ENCODE measurements around the gene ZIC2. TPM values are rescaled to one million over a fixed set of nuclear protein-coding genes. Genes with fewer than 3 reads are reported as not detected.

ZIC2 gene
- total RNA-seq, 1 donor, result not detected

- Histone ChIP-seq H3K4me2 (ENCODE audit: insufficient read depth, low read length) (no peak overlapping the region), H3K79me2 (ENCODE audit: insufficient read depth, low read length) (no peaks in the 10 kb centered on the region), H3K9me3 (ENCODE audit: low read depth, low read length) (no peaks in the 10 kb centered on the region), H3K4me1 (ENCODE audit: insufficient read depth, low read length) (no peaks in the 10 kb centered on the region), H4K20me1 (ENCODE audit: insufficient read depth, low read length) (peaks cover 2% of the 10 kb centered on the region), H3K36me3 (ENCODE audit: insufficient read depth, low read length) (no peaks in the 10 kb centered on the region), H3K4me3 (ENCODE audit: insufficient read depth, low read length) (no peak overlapping the region), H2AFZ (ENCODE audit: low read length) (no peak overlapping the region), H3K27ac (ENCODE audit: low read depth, low read length) (no peak overlapping the region), H3K27me3 (ENCODE audit: insufficient read depth, low read length) (peaks cover 89% of the 10 kb centered on the region)
- DNase-seq (ENCODE audit: insufficient read length, low spot score, missing footprints), result peak; percentile 61
- TF ChIP-seq CTCF (IDR thresholded peaks at IDR 0.05; ENCODE audit: extremely low read depth, low read depth, low read length), result no peak
Observed at GRCh38 chr13:99977912-99978798, 3.4 kb upstream of the ZIC2 start.

- Histone ChIP-seq H3K4me3 (ENCODE audit: insufficient read depth, low read length) (no peak overlapping the region), H3K9me3 (ENCODE audit: low read depth, low read length) (no peaks in the 10 kb centered on the region), H4K20me1 (ENCODE audit: insufficient read depth, low read length) (peaks cover 3% of the 10 kb centered on the region), H3K27ac (ENCODE audit: low read depth, low read length) (no peak overlapping the region), H3K4me1 (ENCODE audit: insufficient read depth, low read length) (no peaks in the 10 kb centered on the region), H3K36me3 (ENCODE audit: insufficient read depth, low read length) (no peaks in the 10 kb centered on the region), H3K4me2 (ENCODE audit: insufficient read depth, low read length) (no peak overlapping the region), H3K79me2 (ENCODE audit: insufficient read depth, low read length) (no peaks in the 10 kb centered on the region), H3K27me3 (ENCODE audit: insufficient read depth, low read length) (peaks cover 89% of the 10 kb centered on the region), H2AFZ (ENCODE audit: low read length) (no peak overlapping the region)
- DNase-seq (ENCODE audit: insufficient read length, low spot score, missing footprints), result peak; percentile 87
- no peak for TF ChIP-seq CTCF (IDR thresholded peaks at IDR 0.05; ENCODE audit: extremely low read depth, low read depth, low read length)
Observed at GRCh38 chr13:99978799-99979452, 2.7 kb upstream of the ZIC2 start.

- Histone ChIP-seq H3K4me1 (ENCODE audit: insufficient read depth, low read length) (no peaks in the 10 kb centered on the region), H3K27ac (ENCODE audit: low read depth, low read length) (no peak overlapping the region), H3K36me3 (ENCODE audit: insufficient read depth, low read length) (no peaks in the 10 kb centered on the region), H3K79me2 (ENCODE audit: insufficient read depth, low read length) (no peaks in the 10 kb centered on the region), H3K9me3 (ENCODE audit: low read depth, low read length) (no peaks in the 10 kb centered on the region), H4K20me1 (ENCODE audit: insufficient read depth, low read length) (peaks cover 3% of the 10 kb centered on the region), H3K4me3 (ENCODE audit: insufficient read depth, low read length) (peak overlapping the region; percentile 50), H2AFZ (ENCODE audit: low read length) (no peak overlapping the region), H3K27me3 (ENCODE audit: insufficient read depth, low read length) (peaks cover 89% of the 10 kb centered on the region), H3K4me2 (ENCODE audit: insufficient read depth, low read length) (peak overlapping the region; percentile 71)
- peak; percentile 82 for DNase-seq (ENCODE audit: insufficient read length, low spot score, missing footprints)
- no peak for TF ChIP-seq CTCF (IDR thresholded peaks at IDR 0.05; ENCODE audit: extremely low read depth, low read depth, low read length)
Observed at GRCh38 chr13:99979453-99980200, 2.0 kb upstream of the ZIC2 start.

All from osteoblast (primary cell).